GM23338 (cell line): Measurements from ENCODE around the gene NDE1. TPM values are rescaled to one million over a fixed set of nuclear protein-coding genes. Genes with fewer than 3 reads are reported as not detected.

Source experiments
- ATAC-seq: fragments of 200-7000 bp; cut with Tn5 transposase; 3 replicates; pipeline ENCODE4 v1.9.1; 2020
- DNase-seq: peaks from one replicate; pipeline ENCODE4 v3.0.0-alpha.2; 2015; ENCODE audit warnings: low spot score
- H2AFZ ChIP-seq: fragments of 200-600 bp; sonication (generic); 2 replicates; pipeline ENCODE4 v1.8.0; 2016; ENCODE audit warnings: antibody characterized with exemption, mild to moderate bottlenecking, moderate library complexity
- H3F3A ChIP-seq: fragments of 200-600 bp; sonication (generic); replicated peaks from 2 replicates; pipeline ENCODE4 v1.8.0; 2017; ENCODE audit warnings: antibody characterized with exemption, mixed run types, low read depth
- H3K27ac ChIP-seq: fragments of 200-600 bp; sonication (generic); 2 replicates; pipeline ENCODE4 v1.6.1; 2016; ENCODE audit warnings: low read depth
- H3K27me3 ChIP-seq: fragments of 200-600 bp; sonication (generic); 2 replicates; pipeline ENCODE4 v1.8.0; 2016; ENCODE audit warnings: mild to moderate bottlenecking, mixed run types, moderate library complexity; ENCODE audit not compliant: insufficient read depth
- H3K36me3 ChIP-seq: fragments of 200-600 bp; sonication (generic); 2 replicates; pipeline ENCODE4 v1.8.0; 2016; ENCODE audit warnings: mild to moderate bottlenecking; ENCODE audit not compliant: insufficient read depth
- H3K4me1 ChIP-seq: fragments of 200-600 bp; sonication (generic); 2 replicates; pipeline ENCODE4 v1.8.0; 2016; ENCODE audit warnings: mild to moderate bottlenecking, moderate library complexity; ENCODE audit not compliant: insufficient read depth
- H3K4me2 ChIP-seq: fragments of 200-600 bp; sonication (generic); 2 replicates; pipeline ENCODE4 v1.7.1; 2017; ENCODE audit warnings: mixed run types
- H3K4me3 ChIP-seq: fragments of 200-600 bp; sonication (generic); 2 replicates; pipeline ENCODE4 v1.6.1; 2016; ENCODE audit warnings: mixed run types
- H3K79me2 ChIP-seq: fragments of 200-600 bp; sonication (generic); replicated peaks from 2 replicates; pipeline ENCODE4 v1.8.0; 2017; ENCODE audit warnings: mild to moderate bottlenecking; ENCODE audit not compliant: insufficient read depth
- H3K9me2 ChIP-seq: fragments of 200-600 bp; sonication (generic); 2 replicates; pipeline ENCODE4 v1.8.0; 2017; ENCODE audit not compliant: insufficient read depth
- H4K20me1 ChIP-seq: fragments of 200-600 bp; sonication (generic); replicated peaks from 2 replicates; pipeline ENCODE4 v1.8.0; 2017; ENCODE audit warnings: mild to moderate bottlenecking; ENCODE audit not compliant: insufficient read depth
- H3K27ac Mint-ChIP-seq: 2 replicates; pipeline ENCODE4 v1.8.0; 2020; ENCODE audit warnings: inconsistent platforms, mild to moderate bottlenecking, moderate library complexity, mixed read lengths
- H3K27me3 Mint-ChIP-seq: 3 replicates; pipeline ENCODE4 v1.8.0; 2022; ENCODE audit warnings: low read depth, mild to moderate bottlenecking, moderate library complexity, mixed read lengths, inconsistent platforms; ENCODE audit not compliant: insufficient read depth, poor library complexity
- H3K36me3 Mint-ChIP-seq: 3 replicates; pipeline ENCODE4 v1.8.0; 2021; ENCODE audit warnings: low read depth, mild to moderate bottlenecking, inconsistent platforms, moderate library complexity, mixed read lengths
- H3K4me1 Mint-ChIP-seq: 3 replicates; pipeline ENCODE4 v1.8.0; 2020; ENCODE audit warnings: mild to moderate bottlenecking, inconsistent platforms, mixed read lengths
- H3K4me3 Mint-ChIP-seq: 3 replicates; pipeline ENCODE4 v1.8.0; 2021; ENCODE audit warnings: moderate library complexity, mild to moderate bottlenecking, inconsistent platforms, mixed read lengths
- H3K9me3 Mint-ChIP-seq: 3 replicates; pipeline ENCODE4 v1.8.0; 2020; ENCODE audit warnings: moderate library complexity, mild to moderate bottlenecking, inconsistent platforms, mixed read lengths
- CREB1 ChIP-seq: fragments of 250-450 bp; sonication (Bioruptor Pico); IDR thresholded peaks from 2 replicates; pipeline ENCODE4 v1.5.0; 2020; ENCODE audit warnings: low read depth, mild to moderate bottlenecking, moderate library complexity
- CTCF ChIP-seq, 2 experiments: fragments of 200-600 bp in 1 of 2; sonication (generic) in 1 of 2; conservative IDR thresholded peaks; 2 replicates each; pipeline versions ENCODE4 v1.5.1 to v1.6.1; 2016 to 2017; ENCODE audit warnings: antibody characterized with exemption in 2 of 2, low read depth in 2 of 2, mild to moderate bottlenecking in 2 of 2, moderate library complexity in 1 of 2
- ETS1 ChIP-seq: IDR thresholded peaks from 2 replicates; pipeline ENCODE4 v1.6.1; 2016; ENCODE audit warnings: antibody characterized with exemption
- EZH2 ChIP-seq: fragments of 200-600 bp; sonication (generic); IDR thresholded peaks from one replicate; pipeline ENCODE4 v1.8.0; 2017; ENCODE audit warnings: antibody characterized with exemption, mild to moderate bottlenecking, low read depth; ENCODE audit not compliant: unreplicated experiment
- EZH2phosphoT487 ChIP-seq: fragments of 200-600 bp; sonication (generic); IDR thresholded peaks from one replicate; pipeline ENCODE4 v1.8.1; 2018; ENCODE audit warnings: antibody characterized with exemption; ENCODE audit not compliant: unreplicated experiment
- POLR2AphosphoS5 ChIP-seq: IDR thresholded peaks from 2 replicates; pipeline ENCODE4 v1.6.1; 2016; ENCODE audit warnings: antibody characterized with exemption, low read depth
- ZNF462 ChIP-seq: fragments of 250-450 bp; sonication (Bioruptor Pico); IDR thresholded peaks from 2 replicates; pipeline ENCODE4 v1.5.0; 2020; ENCODE audit warnings: mild to moderate bottlenecking, moderate library complexity
- polyA plus RNA-seq: library from polyadenylated mRNA; unstranded; fragments of >200 nt; fragmentation: Nextera tagmentation; extraction: Ambion mirVana; gene quantifications from 2 replicates; pipeline ENCODE4 v1.2.1, GENCODE V29; 2016
- total RNA-seq: library from RNA; depleted of rRNA; stranded (reverse); fragments of >200 nt; shearing (Covaris generic); gene quantifications from 2 replicates; pipeline ENCODE4 v1.2.3, GENCODE V29; 2014

NDE1 gene
- total and polyA plus RNA-seq, 2 experiments from 2014 or later = 13.0 to 22.9 TPM

GRCh38 chr16:15759070-15759469 is 109.0 kb downstream of the NDE1 start (continued):
- TF ChIP-seq ZNF462 (CRISPR knock-in tag) = no peak
- no peak for TF ChIP-seq EZH2
- no peak for TF ChIP-seq EZH2phosphoT487
- TF ChIP-seq POLR2AphosphoS5 = no peak
- TF ChIP-seq CREB1 (CRISPR knock-in tag) = no peak

- ATAC-seq = no peak
- Mint-ChIP-seq H3K9me3 (no peaks in the 10 kb centered on the region; the same call in 2 of the 3 replicates), H3K27ac (no peak overlapping the region)
Observed at GRCh38 chr16:15760129-15760528, 110.1 kb downstream of the NDE1 start.

More at GRCh38 chr16:15760129-15760528, 110.1 kb downstream of the NDE1 start:
- H3K27ac ChIP-seq = no peak overlapping the region
- H3K4me2 ChIP-seq = no peak overlapping the region
- H3K36me3 ChIP-seq = no peaks in the 10 kb centered on the region; the same call in 1 of the 2 replicates
- H4K20me1 ChIP-seq = no peaks in the 10 kb centered on the region; the same call in 1 of the 2 replicates
- no peaks in the 10 kb centered on the region for H3K79me2 ChIP-seq
- TF ChIP-seq ETS1 (no peak), CREB1 (CRISPR knock-in tag) (no peak), CTCF (conservative IDR thresholded peaks at IDR 0.05; ENCODE audit: low read depth in 2 of 2) (no peak)
- H3K27me3 ChIP-seq = no peaks in the 10 kb centered on the region
- no peak overlapping the region for H3K4me3 Mint-ChIP-seq
- H3K27me3 Mint-ChIP-seq = peaks cover 2% of the 10 kb centered on the region
- no peak for DNase-seq
- no peak overlapping the region for H2AFZ ChIP-seq
- no peak overlapping the region for H3K4me3 ChIP-seq
- H3K9me2 ChIP-seq = no peaks in the 10 kb centered on the region
- H3K4me1 ChIP-seq = peaks cover 3% of the 10 kb centered on the region; the same call in 1 of the 2 replicates
- peaks cover 9% of the 10 kb centered on the region for H3K4me1 Mint-ChIP-seq
- no peaks in the 10 kb centered on the region for H3K36me3 Mint-ChIP-seq
- no peaks in the 10 kb centered on the region for H3F3A ChIP-seq
